Keratinocyte (primary cell): ENCODE measurements around the gene ATP8B1.

Experiments used
- EZH2 ChIP-seq: IDR thresholded peaks from one replicate; pipeline ENCODE4 v1.6.1; 2012; ENCODE audit warnings: inconsistent platforms, mild to moderate bottlenecking, low read length, moderate library complexity
- TF ChIP-seq, protein P1 (sequence below), 3 experiments: IDR thresholded peaks in 1 of 3; conservative IDR thresholded peaks in 1 of 3; optimal IDR thresholded peaks in 1 of 3; 2 replicates in 2 of 3; 3 replicates in 1 of 3; pipeline versions ENCODE3 to v1.5.1; 2011; ENCODE audit warnings: low read length in 3 of 3, mild to moderate bottlenecking in 3 of 3, moderate library complexity in 2 of 3, control low read depth in 1 of 3, inconsistent platforms in 1 of 3; ENCODE audit not compliant: insufficient read depth in 2 of 3; ENCODE audit errors: extremely low read depth in 1 of 3

DNA sequence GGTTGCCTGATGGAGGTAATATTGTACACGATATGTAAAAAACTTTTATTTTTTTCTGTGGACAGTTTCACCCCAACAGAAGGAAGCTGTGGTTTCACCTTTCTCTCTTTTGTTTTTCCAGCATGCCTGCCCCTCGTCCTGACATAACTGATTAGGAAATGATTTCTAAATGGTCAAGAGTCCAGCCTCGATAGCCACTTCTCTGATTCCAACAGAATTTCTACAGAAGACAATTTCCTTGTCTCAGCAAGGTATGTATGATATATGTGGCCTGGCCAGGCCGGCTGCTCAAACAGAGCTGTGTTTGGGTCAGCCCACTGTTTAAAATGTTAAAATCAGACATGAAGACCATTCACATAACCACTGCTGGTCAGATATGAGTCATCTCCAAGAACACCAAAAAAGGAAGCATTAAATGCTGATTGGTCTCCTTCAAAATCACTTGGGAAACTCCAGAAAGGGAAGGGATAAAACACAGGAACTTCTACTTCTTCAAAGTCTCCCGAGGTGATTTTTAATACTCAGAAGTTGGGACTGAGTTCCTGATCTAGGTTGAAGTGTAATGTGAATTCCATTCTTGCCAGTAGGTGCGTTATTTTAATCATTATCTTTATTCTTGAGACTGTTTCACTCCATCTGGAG is 22.3 kb downstream of the ATP8B1 start:
- TF ChIP-seq, protein P1, sequence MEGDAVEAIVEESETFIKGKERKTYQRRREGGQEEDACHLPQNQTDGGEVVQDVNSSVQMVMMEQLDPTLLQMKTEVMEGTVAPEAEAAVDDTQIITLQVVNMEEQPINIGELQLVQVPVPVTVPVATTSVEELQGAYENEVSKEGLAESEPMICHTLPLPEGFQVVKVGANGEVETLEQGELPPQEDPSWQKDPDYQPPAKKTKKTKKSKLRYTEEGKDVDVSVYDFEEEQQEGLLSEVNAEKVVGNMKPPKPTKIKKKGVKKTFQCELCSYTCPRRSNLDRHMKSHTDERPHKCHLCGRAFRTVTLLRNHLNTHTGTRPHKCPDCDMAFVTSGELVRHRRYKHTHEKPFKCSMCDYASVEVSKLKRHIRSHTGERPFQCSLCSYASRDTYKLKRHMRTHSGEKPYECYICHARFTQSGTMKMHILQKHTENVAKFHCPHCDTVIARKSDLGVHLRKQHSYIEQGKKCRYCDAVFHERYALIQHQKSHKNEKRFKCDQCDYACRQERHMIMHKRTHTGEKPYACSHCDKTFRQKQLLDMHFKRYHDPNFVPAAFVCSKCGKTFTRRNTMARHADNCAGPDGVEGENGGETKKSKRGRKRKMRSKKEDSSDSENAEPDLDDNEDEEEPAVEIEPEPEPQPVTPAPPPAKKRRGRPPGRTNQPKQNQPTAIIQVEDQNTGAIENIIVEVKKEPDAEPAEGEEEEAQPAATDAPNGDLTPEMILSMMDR (optimal IDR thresholded peaks at IDR 0.05 in 1 of 3, IDR thresholded peaks at IDR 0.05 in 1 of 3, conservative IDR thresholded peaks at IDR 0.05 in 1 of 3; ENCODE audit: extremely low read depth in 1 of 3, insufficient read depth in 2 of 3, low read length in 3 of 3) = no peak
- no peak for TF ChIP-seq EZH2
